Breast epithelium (tissue), 3 donors: ENCODE results near the gene ZNRF3.

Experiments used
- CTCF ChIP-seq, 3 donors: fragments of 450-650 bp; IDR thresholded peaks; one replicate each; pipeline ENCODE4 v1.5.1; 2016 to 2017; ENCODE audit warnings: antibody characterized with exemption in 3 of 3, mild to moderate bottlenecking in 3 of 3, moderate library complexity in 3 of 3
- POLR2A ChIP-seq: fragments of 450-650 bp; IDR thresholded peaks from one replicate; pipeline ENCODE4 v1.6.1; 2016; ENCODE audit warnings: antibody characterized with exemption, mild to moderate bottlenecking, moderate library complexity

- TF ChIP-seq POLR2A: no peak
- TF ChIP-seq CTCF (IDR thresholded peaks at IDR 0.05): no peak
Measured at GRCh38 chr22:29071261-29072045, 188.1 kb downstream of the ZNRF3 start.
